ENCODE results near the gene TAF3. TPM values are rescaled to one million over a fixed set of nuclear protein-coding genes. Genes with fewer than 3 reads are reported as not detected.

The TAF3 gene
- polyA plus RNA-seq, 1 donor (not counting 4 experiments of a cell fraction or from before 2014, with no cell fraction given) = 2.0 TPM

- FAIRE-seq (peak; percentile 26), DNase-seq (ENCODE audit: low read depth, low spot score) (no peak)
- H3K4me1 ChIP-seq (ENCODE audit: control insufficient read depth, extremely low read depth, insufficient read depth, low read length) = peaks cover 6% of the 10 kb centered on the region
- H3K36me3 ChIP-seq (ENCODE audit: control insufficient read depth in 2 of 2, extremely low read depth in 1 of 2, insufficient read depth in 2 of 2, low read length in 2 of 2) = no peaks in the 10 kb centered on the region
- no peak overlapping the region for H3K27ac ChIP-seq (ENCODE audit: control insufficient read depth, insufficient read depth, low read length)
- H3K27me3 ChIP-seq (ENCODE audit: control insufficient read depth, extremely low read depth, insufficient read depth, low read length) = peaks cover 92% of the 10 kb centered on the region
- no peak overlapping the region for H3K9ac ChIP-seq (ENCODE audit: control insufficient read depth, extremely low read depth, insufficient read depth, low read length)
- no peaks in the 10 kb centered on the region for H4K20me1 ChIP-seq (ENCODE audit: control insufficient read depth, extremely low read depth, insufficient read depth, low read length)
- no peak overlapping the region for H3K4me3 ChIP-seq (ENCODE audit: control insufficient read depth in 2 of 3, extremely low read depth in 1 of 3, insufficient read depth in 2 of 3, low read depth in 1 of 3, low read length in 3 of 3)
- H3K4me2 ChIP-seq (ENCODE audit: control insufficient read depth, extremely low read depth, insufficient read depth, low read depth, low read length) = no peak overlapping the region
- dilution Hi-C loops (cut with MboI; ENCODE audit: extremely low pct_ligation_motif_present, low sequenced_read_pairs) = no loop called here
- TF ChIP-seq CTCF (optimal IDR thresholded peaks at IDR 0.05 in 1 of 3, IDR thresholded peaks at IDR 0.05 in 1 of 3, conservative IDR thresholded peaks at IDR 0.05 in 1 of 3; ENCODE audit: extremely low read depth in 1 of 3, insufficient read depth in 2 of 3, low read length in 3 of 3) (no peak), EZH2 (IDR thresholded peaks at IDR 0.05; ENCODE audit: low read length) (peak; percentile 67)
- no peaks in the 10 kb centered on the region for H3K9me3 ChIP-seq (ENCODE audit: control insufficient read depth, low read depth, low read length)
- no peaks in the 10 kb centered on the region for H3K9me1 ChIP-seq (ENCODE audit: control insufficient read depth, extremely low read depth, insufficient read depth, low read length)
- H2AFZ ChIP-seq (ENCODE audit: control insufficient read depth, low read length) = no peak overlapping the region
- no peaks in the 10 kb centered on the region for H3K79me2 ChIP-seq (ENCODE audit: control insufficient read depth, insufficient read depth, low read length)
Observed at GRCh38 chr10:8039321-8039881, 221.1 kb downstream of the TAF3 start.

GRCh38 chr10:8040651-8041050 is 222.3 kb downstream of the TAF3 start:
- H3K9ac ChIP-seq (ENCODE audit: control insufficient read depth, extremely low read depth, insufficient read depth, low read length) = no peak overlapping the region
- H3K27me3 ChIP-seq (ENCODE audit: control insufficient read depth, extremely low read depth, insufficient read depth, low read length) = peaks cover 83% of the 10 kb centered on the region
- H3K4me3 ChIP-seq (ENCODE audit: control insufficient read depth in 2 of 3, extremely low read depth in 1 of 3, insufficient read depth in 2 of 3, low read depth in 1 of 3, low read length in 3 of 3) = no peak overlapping the region
- H3K79me2 ChIP-seq (ENCODE audit: control insufficient read depth, insufficient read depth, low read length) = no peaks in the 10 kb centered on the region
- no peak overlapping the region for H2AFZ ChIP-seq (ENCODE audit: control insufficient read depth, low read length)
- DNase-seq (ENCODE audit: low read depth, low spot score) = no peak
- H4K20me1 ChIP-seq (ENCODE audit: control insufficient read depth, extremely low read depth, insufficient read depth, low read length) = no peaks in the 10 kb centered on the region
- H3K36me3 ChIP-seq (ENCODE audit: control insufficient read depth in 2 of 2, extremely low read depth in 1 of 2, insufficient read depth in 2 of 2, low read length in 2 of 2) = no peaks in the 10 kb centered on the region
- no peaks in the 10 kb centered on the region for H3K9me1 ChIP-seq (ENCODE audit: control insufficient read depth, extremely low read depth, insufficient read depth, low read length)
- TF ChIP-seq CTCF (optimal IDR thresholded peaks at IDR 0.05 in 1 of 3, IDR thresholded peaks at IDR 0.05 in 1 of 3, conservative IDR thresholded peaks at IDR 0.05 in 1 of 3; ENCODE audit: extremely low read depth in 1 of 3, insufficient read depth in 2 of 3, low read length in 3 of 3) = no peak
- no peak for TF ChIP-seq EZH2 (IDR thresholded peaks at IDR 0.05; ENCODE audit: low read length)
- no peak for FAIRE-seq
- no peaks in the 10 kb centered on the region for H3K9me3 ChIP-seq (ENCODE audit: control insufficient read depth, low read depth, low read length)
- dilution Hi-C loops (cut with MboI; ENCODE audit: extremely low pct_ligation_motif_present, low sequenced_read_pairs) = no loop called here
- no peaks in the 10 kb centered on the region for H3K4me1 ChIP-seq (ENCODE audit: control insufficient read depth, extremely low read depth, insufficient read depth, low read length)
- H3K4me2 ChIP-seq (ENCODE audit: control insufficient read depth, extremely low read depth, insufficient read depth, low read depth, low read length) = no peak overlapping the region
- H3K27ac ChIP-seq (ENCODE audit: control insufficient read depth, insufficient read depth, low read length) = no peak overlapping the region

Data from keratinocyte (primary cell).